A549 (cell line): ENCODE results near the gene SSR1.

Experiments used
- CBX8 ChIP-seq: fragments of 200-600 bp; sonication (generic); IDR thresholded peaks from 2 replicates; pipeline ENCODE4 v1.6.1; 2016
- CEBPB ChIP-seq, 2 experiments: fragments of >200 bp in 1 of 2; sonication (Bioruptor Twin) in 1 of 2; formaldehyde crosslinking in 1 of 2; IDR thresholded peaks; 2 replicates each; pipeline ENCODE4 v1.6.1; 2012 to 2016
- CTCF ChIP-seq: fragments of >200 bp; sonication (Bioruptor Twin); formaldehyde crosslinking; IDR thresholded peaks from 3 replicates; pipeline ENCODE4 v1.5.1; 2016
- EP300 ChIP-seq, 2 experiments: fragments of >200 bp; sonication (Bioruptor Twin); formaldehyde crosslinking; IDR thresholded peaks; 2 replicates in 1 of 2; 3 replicates in 1 of 2; pipeline ENCODE4 v1.6.1; 2016 to 2017
- HOXA7 ChIP-seq: fragments of 250-450 bp; sonication (Bioruptor Pico); IDR thresholded peaks from 2 replicates; pipeline ENCODE4 v1.5.0; 2020; ENCODE audit warnings: mild to moderate bottlenecking, moderate library complexity
- MAX ChIP-seq: IDR thresholded peaks from 2 replicates; pipeline ENCODE4 v1.6.1; 2012
- NFE2L2 ChIP-seq: fragments of 150-350 bp; conservative IDR thresholded peaks from 2 replicates; pipeline ENCODE4 v1.6.1; 2014; ENCODE audit warnings: low read length
- RARB ChIP-seq: fragments of 250-450 bp; sonication (Bioruptor Pico); IDR thresholded peaks from 2 replicates; pipeline ENCODE4 v1.8.0; 2021; ENCODE audit warnings: mild to moderate bottlenecking, moderate library complexity
- TFCP2L1 ChIP-seq: fragments of 250-450 bp; sonication (Bioruptor Pico); IDR thresholded peaks from 2 replicates; pipeline ENCODE4 v1.5.0; 2021; ENCODE audit warnings: mild to moderate bottlenecking
- USF2 ChIP-seq: fragments of 450-650 bp; IDR thresholded peaks from 2 replicates; pipeline ENCODE4 v1.6.1; 2014; ENCODE audit warnings: antibody characterized with exemption
- ZFP36 ChIP-seq: fragments of 450-650 bp; IDR thresholded peaks from 2 replicates; pipeline ENCODE4 v1.6.1; 2014; ENCODE audit warnings: borderline replicate concordance; ENCODE audit not compliant: partially characterized antibody
- TF ChIP-seq, protein P1 (sequence below): fragments of >200 bp; sonication (Bioruptor Twin); formaldehyde crosslinking; IDR thresholded peaks from 3 replicates; pipeline ENCODE4 v1.6.1; 2016

- no peak for TF ChIP-seq HOXA7 (CRISPR knock-in tag)
- TF ChIP-seq CTCF: no peak
- TF ChIP-seq NFE2L2: no peak
- TF ChIP-seq MAX: no peak
- no peak for TF ChIP-seq TFCP2L1 (CRISPR knock-in tag)
- TF ChIP-seq CEBPB (IDR thresholded peaks at IDR 0.05): no peak
- TF ChIP-seq USF2: no peak
- no peak for TF ChIP-seq CBX8
- TF ChIP-seq, protein P1, sequence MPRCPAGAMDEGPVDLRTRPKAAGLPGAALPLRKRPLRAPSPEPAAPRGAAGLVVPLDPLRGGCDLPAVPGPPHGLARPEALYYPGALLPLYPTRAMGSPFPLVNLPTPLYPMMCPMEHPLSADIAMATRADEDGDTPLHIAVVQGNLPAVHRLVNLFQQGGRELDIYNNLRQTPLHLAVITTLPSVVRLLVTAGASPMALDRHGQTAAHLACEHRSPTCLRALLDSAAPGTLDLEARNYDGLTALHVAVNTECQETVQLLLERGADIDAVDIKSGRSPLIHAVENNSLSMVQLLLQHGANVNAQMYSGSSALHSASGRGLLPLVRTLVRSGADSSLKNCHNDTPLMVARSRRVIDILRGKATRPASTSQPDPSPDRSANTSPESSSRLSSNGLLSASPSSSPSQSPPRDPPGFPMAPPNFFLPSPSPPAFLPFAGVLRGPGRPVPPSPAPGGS: no peak
- no peak for TF ChIP-seq RARB
- TF ChIP-seq EP300 (IDR thresholded peaks at IDR 0.05): no peak
- TF ChIP-seq ZFP36: no peak
Measured at GRCh38 chr6:7324520-7324919, 11.5 kb upstream of the SSR1 start.
